Measurements from ENCODE around the gene SHANK3. TPM values are rescaled to one million over a fixed set of nuclear protein-coding genes. Genes with fewer than 3 reads are reported as not detected.

The SHANK3 gene
- total RNA-seq, 2 experiments from 2014 or later, result 0.08 TPM; not detected in 1

DNA sequence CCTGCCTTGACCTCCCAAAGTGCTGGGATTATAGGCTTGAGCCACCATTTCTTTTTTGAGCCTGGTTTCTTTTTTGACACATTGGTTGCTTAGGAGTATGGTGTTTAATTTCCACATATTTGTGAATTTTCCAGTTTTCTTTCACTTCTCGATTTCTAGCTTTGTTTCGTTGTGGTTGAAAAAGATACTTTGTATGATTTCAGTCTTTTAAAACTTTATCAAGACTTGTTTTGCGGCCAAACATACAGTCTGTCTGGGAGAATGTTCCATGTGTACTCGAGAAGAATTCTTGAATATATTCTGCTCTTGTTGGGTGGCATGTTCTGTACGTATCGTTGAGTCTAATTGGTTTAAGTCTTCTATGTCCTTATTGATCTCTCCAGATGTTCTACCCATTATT lies 20.8 kb downstream of the SHANK3 start:
- no peak overlapping the region for H3K4me3 Mint-ChIP-seq
- CTCF ChIA-PET, result interaction anchor here (1.4 kb wide), 1 partner anchor 72 kb away, joined by 3 read pairs; no protein-coding TSS in a partner anchor
- POLR2A ChIA-PET, result no interaction called here
- peaks cover 14% of the 10 kb centered on the region for H3K27me3 Mint-ChIP-seq
- DNase-seq, result no peak
- no peak overlapping the region for H3K27ac Mint-ChIP-seq
- H3K4me1 Mint-ChIP-seq, result peaks cover 16% of the 10 kb centered on the region
- H3K9me3 Mint-ChIP-seq, result no peaks in the 10 kb centered on the region
- H3K36me3 Mint-ChIP-seq (ENCODE audit: low read depth), result no peaks in the 10 kb centered on the region

DNA sequence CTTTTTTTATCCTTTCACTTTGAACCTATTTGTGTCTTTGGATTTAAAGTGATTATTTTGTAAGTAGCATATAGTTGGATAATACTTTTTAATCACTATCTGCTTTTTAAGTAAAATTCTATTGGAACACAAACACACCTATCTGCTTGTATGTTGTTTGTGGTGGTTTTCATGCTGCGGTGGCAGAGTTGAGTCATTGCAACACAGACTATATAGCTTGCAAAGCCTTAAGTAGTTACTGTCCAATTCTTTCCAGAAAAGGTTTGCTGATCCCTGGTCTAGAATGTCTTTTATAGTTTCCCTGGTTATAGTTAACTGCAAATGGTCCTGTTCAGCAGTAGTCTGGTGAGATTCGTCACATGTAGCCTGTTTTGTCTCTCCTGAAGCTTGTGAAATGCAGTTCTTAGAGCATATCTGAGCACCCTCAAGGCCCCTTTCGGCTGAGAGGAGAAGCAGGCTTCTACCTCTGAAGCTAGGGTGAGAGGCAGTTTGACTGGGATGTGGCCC lies 21.5 kb downstream of the SHANK3 start:
- Mint-ChIP-seq H3K27ac (no peak overlapping the region), H3K4me3 (no peak overlapping the region), H3K36me3 (ENCODE audit: low read depth) (no peaks in the 10 kb centered on the region), H3K9me3 (no peaks in the 10 kb centered on the region), H3K27me3 (peaks cover 14% of the 10 kb centered on the region), H3K4me1 (peaks cover 16% of the 10 kb centered on the region)
- ChIA-PET CTCF (interaction anchor here (1.4 kb wide), 1 partner anchor 73 kb away, joined by 3 read pairs; no protein-coding TSS in a partner anchor), POLR2A (no interaction called here)
- peak; percentile 30 for DNase-seq

GRCh38 chr22:50694766-50695420 lies 22.3 kb downstream of the SHANK3 start:
- POLR2A ChIA-PET, result no interaction called here
- H3K9me3 Mint-ChIP-seq, result no peaks in the 10 kb centered on the region
- no peak overlapping the region for H3K4me3 Mint-ChIP-seq
- peaks cover 10% of the 10 kb centered on the region for H3K27me3 Mint-ChIP-seq
- no peaks in the 10 kb centered on the region for H3K36me3 Mint-ChIP-seq (ENCODE audit: low read depth)
- H3K4me1 Mint-ChIP-seq, result peaks cover 16% of the 10 kb centered on the region
- CTCF ChIA-PET, result interaction anchor here (1.4 kb wide), 1 partner anchor 74 kb away, joined by 3 read pairs; no protein-coding TSS in a partner anchor
- DNase-seq, result no peak
- H3K27ac Mint-ChIP-seq, result no peak overlapping the region

DNA sequence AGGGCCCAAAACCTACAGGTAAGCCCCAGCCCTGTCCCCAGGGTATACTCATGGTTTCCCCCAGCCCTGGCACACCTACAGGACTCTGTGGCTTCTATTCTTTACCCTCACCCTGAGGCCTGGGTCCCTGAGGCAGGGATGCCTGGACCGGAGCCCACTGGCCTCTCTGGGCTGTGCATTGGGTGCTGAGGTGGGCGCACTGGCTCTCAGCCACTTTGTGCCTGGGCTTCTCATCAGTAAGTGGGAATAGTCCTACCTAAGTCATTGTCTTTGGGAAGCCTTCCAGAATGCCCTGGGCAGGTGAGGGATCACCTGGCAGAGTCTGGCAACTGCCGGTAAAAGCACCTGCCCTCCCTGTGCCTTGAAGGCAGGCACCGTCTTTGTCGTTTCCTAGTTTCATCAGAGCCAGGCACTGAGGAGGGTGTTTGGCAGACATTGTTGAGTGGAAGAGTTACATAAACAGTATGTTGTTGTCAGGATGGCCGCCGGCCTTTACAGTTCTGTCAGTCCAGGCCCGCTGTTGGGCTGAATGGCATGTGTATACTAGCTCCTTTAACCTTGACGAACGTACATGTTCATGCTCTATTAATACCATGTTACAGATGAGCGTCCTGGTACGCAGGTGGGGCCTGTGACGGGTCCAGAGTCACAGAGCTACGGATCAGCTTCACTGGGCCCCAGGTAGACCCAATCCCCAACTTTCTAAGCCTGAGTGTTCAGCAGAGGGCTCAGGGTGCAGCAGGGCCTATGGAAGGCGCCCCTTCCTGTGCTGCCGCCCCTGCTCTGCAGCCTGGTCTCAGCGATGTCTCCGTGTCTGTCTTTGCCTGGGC lies 23.0 kb downstream of the SHANK3 start:
- Mint-ChIP-seq H3K27me3 (peaks cover 8% of the 10 kb centered on the region), H3K4me1 (peaks cover 16% of the 10 kb centered on the region), H3K36me3 (ENCODE audit: low read depth) (no peaks in the 10 kb centered on the region), H3K9me3 (no peaks in the 10 kb centered on the region), H3K27ac (no peak overlapping the region), H3K4me3 (no peak overlapping the region)
- no peak for DNase-seq
- POLR2A ChIA-PET, result no interaction called here
- CTCF ChIA-PET, result no interaction called here

DNA sequence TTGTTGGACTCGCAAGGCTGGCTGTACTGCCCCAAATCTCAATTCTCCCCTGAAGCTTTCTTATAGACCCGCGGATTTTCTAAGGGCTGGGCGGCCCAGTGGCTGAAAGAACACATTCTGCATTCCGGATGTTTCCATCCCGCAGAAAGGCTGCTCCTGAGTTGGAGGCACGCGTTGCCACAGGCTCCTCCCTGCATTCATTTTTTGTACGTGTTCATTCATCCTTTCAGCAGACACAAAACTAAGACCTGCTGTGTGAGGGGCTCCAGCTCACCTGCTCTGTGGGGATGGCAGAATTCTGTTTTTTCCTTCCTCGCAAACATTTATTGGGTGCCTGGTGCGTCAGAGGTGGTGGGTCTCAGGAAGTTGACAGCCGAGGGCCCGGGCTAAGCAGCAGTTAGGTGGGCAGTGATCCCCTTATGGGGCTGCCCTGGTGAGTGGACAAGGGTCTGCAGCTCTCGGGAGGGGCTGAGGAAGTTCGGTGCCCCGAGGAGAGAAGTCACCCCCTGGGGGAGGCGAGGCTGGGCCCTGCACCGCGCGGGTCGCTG lies 23.7 kb downstream of the SHANK3 start:
- no peak overlapping the region for H3K4me3 Mint-ChIP-seq
- H3K27ac Mint-ChIP-seq, result no peak overlapping the region
- H3K4me1 Mint-ChIP-seq, result peaks cover 17% of the 10 kb centered on the region
- POLR2A ChIA-PET, result no interaction called here
- peaks cover 8% of the 10 kb centered on the region for H3K27me3 Mint-ChIP-seq
- no peaks in the 10 kb centered on the region for H3K9me3 Mint-ChIP-seq
- no peaks in the 10 kb centered on the region for H3K36me3 Mint-ChIP-seq (ENCODE audit: low read depth)
- DNase-seq, result no peak
- CTCF ChIA-PET, result no interaction called here

GRCh38 chr22:50696799-50697561 lies 24.4 kb downstream of the SHANK3 start:
- peaks cover 15% of the 10 kb centered on the region for H3K4me1 Mint-ChIP-seq
- no peak for DNase-seq
- no peaks in the 10 kb centered on the region for H3K36me3 Mint-ChIP-seq (ENCODE audit: low read depth)
- CTCF ChIA-PET, result no interaction called here
- no peaks in the 10 kb centered on the region for H3K9me3 Mint-ChIP-seq
- H3K27ac Mint-ChIP-seq, result no peak overlapping the region
- H3K27me3 Mint-ChIP-seq, result peaks cover 5% of the 10 kb centered on the region
- POLR2A ChIA-PET, result no interaction called here
- no peak overlapping the region for H3K4me3 Mint-ChIP-seq

- CTCF ChIA-PET, result no interaction called here
- Mint-ChIP-seq H3K27ac (no peak overlapping the region), H3K27me3 (peaks cover 4% of the 10 kb centered on the region), H3K9me3 (no peaks in the 10 kb centered on the region), H3K36me3 (ENCODE audit: low read depth) (no peaks in the 10 kb centered on the region), H3K4me1 (peaks cover 23% of the 10 kb centered on the region), H3K4me3 (no peak overlapping the region)
- DNase-seq, result no peak
- POLR2A ChIA-PET, result no interaction called here
Observed at GRCh38 chr22:50697667-50698506, 25.3 kb downstream of the SHANK3 start.

DNA sequence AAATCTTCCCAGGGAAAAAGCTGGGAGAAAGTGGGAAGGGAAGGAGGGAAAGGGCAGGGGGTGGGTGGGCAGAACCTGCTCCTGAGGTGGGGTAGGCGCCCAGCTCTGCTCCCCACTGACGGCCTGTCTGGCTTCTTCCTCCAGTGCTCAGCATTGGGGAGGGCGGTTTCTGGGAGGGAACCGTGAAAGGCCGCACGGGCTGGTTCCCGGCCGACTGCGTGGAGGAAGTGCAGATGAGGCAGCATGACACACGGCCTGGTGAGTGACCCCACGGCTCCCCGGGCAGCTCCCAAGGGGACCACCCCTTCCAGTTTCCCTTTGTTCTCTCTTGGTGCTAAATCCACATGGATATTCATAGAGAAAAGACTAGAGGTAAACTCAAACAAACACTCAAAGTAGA lies 25.9 kb downstream of the SHANK3 start:
- DNase-seq, result no peak
- no peaks in the 10 kb centered on the region for H3K36me3 Mint-ChIP-seq (ENCODE audit: low read depth)
- POLR2A ChIA-PET, result no interaction called here
- H3K4me3 Mint-ChIP-seq, result no peak overlapping the region
- CTCF ChIA-PET, result no interaction called here
- no peak overlapping the region for H3K27ac Mint-ChIP-seq
- H3K27me3 Mint-ChIP-seq, result peaks cover 3% of the 10 kb centered on the region
- peaks cover 21% of the 10 kb centered on the region for H3K4me1 Mint-ChIP-seq
- no peaks in the 10 kb centered on the region for H3K9me3 Mint-ChIP-seq

- CTCF ChIA-PET, result no interaction called here
- Mint-ChIP-seq H3K27me3 (no peaks in the 10 kb centered on the region), H3K36me3 (ENCODE audit: low read depth) (no peaks in the 10 kb centered on the region), H3K9me3 (no peaks in the 10 kb centered on the region), H3K4me1 (peaks cover 18% of the 10 kb centered on the region), H3K27ac (no peak overlapping the region), H3K4me3 (no peak overlapping the region)
- no peak for DNase-seq
- POLR2A ChIA-PET, result no interaction called here
Observed at GRCh38 chr22:50699001-50699755, 26.6 kb downstream of the SHANK3 start.

GRCh38 chr22:50699756-50700386 lies 27.2 kb downstream of the SHANK3 start:
- CTCF ChIA-PET, result no interaction called here
- POLR2A ChIA-PET, result no interaction called here

DNA sequence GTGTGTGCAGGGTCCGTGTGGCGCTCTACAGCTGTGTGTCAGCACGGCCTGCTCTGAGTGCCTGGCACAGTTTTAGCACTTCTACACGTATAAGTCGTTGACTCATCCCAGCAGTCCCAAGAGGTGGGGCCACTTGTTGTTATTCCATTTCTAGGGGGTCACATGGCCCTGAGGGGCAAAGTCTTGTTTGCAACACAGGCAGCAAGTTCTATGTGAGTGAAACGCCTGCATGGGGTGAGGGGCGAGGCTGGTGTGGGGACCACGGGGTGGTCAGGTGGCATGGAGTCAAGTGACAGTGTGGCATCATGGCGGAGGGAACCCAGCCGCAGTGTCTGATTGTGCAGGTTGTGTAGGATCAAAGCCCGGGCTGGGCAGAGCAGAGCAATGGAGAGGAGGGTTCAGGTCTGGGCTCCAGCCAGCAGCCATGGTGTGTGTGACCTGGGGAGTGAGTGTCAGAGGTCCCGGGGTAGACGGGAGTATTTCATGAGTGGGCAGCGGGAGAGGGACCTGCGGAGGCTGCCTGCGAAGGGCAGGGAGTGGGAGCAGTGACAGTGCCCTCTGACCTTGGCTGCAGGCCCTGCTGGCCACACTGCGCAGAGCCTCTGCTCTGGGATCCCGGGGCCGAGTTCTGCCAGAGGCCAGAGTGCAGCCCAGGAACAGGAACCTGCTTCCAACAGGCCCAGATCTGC lies 27.9 kb downstream of the SHANK3 start:
- CTCF ChIA-PET, result no interaction called here
- Mint-ChIP-seq H3K27ac (no peak overlapping the region), H3K9me3 (no peaks in the 10 kb centered on the region), H3K27me3 (no peaks in the 10 kb centered on the region), H3K36me3 (ENCODE audit: low read depth) (no peaks in the 10 kb centered on the region), H3K4me3 (no peak overlapping the region), H3K4me1 (peaks cover 16% of the 10 kb centered on the region)
- POLR2A ChIA-PET, result no interaction called here
- DNase-seq, result no peak

More at GRCh38 chr22:50699756-50700386, 27.2 kb downstream of the SHANK3 start:
- Mint-ChIP-seq H3K27ac (no peak overlapping the region), H3K27me3 (no peaks in the 10 kb centered on the region), H3K9me3 (no peaks in the 10 kb centered on the region), H3K4me3 (no peak overlapping the region), H3K36me3 (ENCODE audit: low read depth) (no peaks in the 10 kb centered on the region), H3K4me1 (peaks cover 16% of the 10 kb centered on the region)
- no peak for DNase-seq

Data from activated CD4-positive, alpha-beta memory T cell treated with anti-CD3 and anti-CD28 coated beads, Interleukin-2, amount 10 ng/mL, durations not matched to agents 7 days and 5 days (primary cell).